PC-3 (cell line): Measurements from ENCODE around the gene ERBB4. TPM values are rescaled to one million over a fixed set of nuclear protein-coding genes. Genes with fewer than 3 reads are reported as not detected.

Experiments used
- ATAC-seq: fragments of 200-7000 bp; cut with Tn5 transposase; 2 replicates; pipeline ENCODE4 v1.9.1; 2020; ENCODE audit warnings: mild to moderate bottlenecking, moderate library complexity
- BruUV-seq: library from RNA; stranded (reverse); fragments of 400-500 nt; replicated peaks from 2 replicates; lab custom pipeline; 2021; lab: Mats Ljungman, UMichigan
- CTCF ChIA-PET: fragments of 300-600 bp; sonication (Branson Sonifier 250); formaldehyde crosslinking; loops from one replicate; lab custom pipeline; 2022; ENCODE audit warnings: antibody characterized with exemption; lab: Charles Lee
- POLR2A ChIA-PET: fragments of 300-600 bp; sonication (Branson Sonifier 250); formaldehyde crosslinking; loops from one replicate; lab custom pipeline; 2022; ENCODE audit warnings: antibody characterized with exemption; ENCODE audit not compliant: unreplicated experiment; lab: Charles Lee
- DNase-seq: peaks from one replicate; pipeline ENCODE4 v3.0.0-alpha.2; 2015
- H2AFZ ChIP-seq: fragments of 300-600 bp; sonication (generic); 2 replicates; pipeline ENCODE4 v1.6.0; 2016; ENCODE audit warnings: antibody characterized with exemption, low read length
- H3F3A ChIP-seq: fragments of 300-600 bp; sonication (generic); one replicate; pipeline ENCODE4 v1.6.0; 2017; ENCODE audit warnings: antibody characterized with exemption, low read length, control low read depth, mild to moderate bottlenecking; ENCODE audit not compliant: unreplicated experiment
- H3K27ac ChIP-seq: fragments of 300-600 bp; sonication (generic); 2 replicates; pipeline ENCODE4 v1.5.1; 2016; ENCODE audit warnings: mild to moderate bottlenecking, low read length
- H3K27me3 ChIP-seq: fragments of 300-600 bp; sonication (generic); 2 replicates; pipeline ENCODE4 v1.6.1; 2016; ENCODE audit warnings: low read length, mixed read lengths
- H3K36me3 ChIP-seq: fragments of 300-600 bp; sonication (generic); 2 replicates; pipeline ENCODE4 v1.6.1; 2016; ENCODE audit warnings: low read depth, mixed run types, low read length, mixed read lengths
- H3K4me1 ChIP-seq: fragments of 300-600 bp; sonication (generic); 2 replicates; pipeline ENCODE4 v1.5.1; 2016; ENCODE audit warnings: low read length; ENCODE audit not compliant: insufficient read depth
- H3K4me2 ChIP-seq: fragments of 300-600 bp; sonication (generic); 2 replicates; pipeline ENCODE4 v1.6.0; 2016; ENCODE audit warnings: low read length
- H3K4me3 ChIP-seq: fragments of 300-600 bp; sonication (generic); 2 replicates; pipeline ENCODE4 v1.5.1; 2016; ENCODE audit warnings: mild to moderate bottlenecking, low read length, mixed read lengths
- H3K79me2 ChIP-seq: fragments of 300-600 bp; sonication (generic); 2 replicates; pipeline ENCODE4 v1.6.1; 2017; ENCODE audit warnings: low read length, mixed read lengths
- H3K9ac ChIP-seq: fragments of 300-600 bp; sonication (generic); 2 replicates; pipeline ENCODE4 v1.6.0; 2016; ENCODE audit warnings: mild to moderate bottlenecking, low read length
- H3K9me2 ChIP-seq: fragments of 300-600 bp; sonication (generic); replicated peaks from 2 replicates; pipeline ENCODE4 v1.6.1; 2016; ENCODE audit warnings: mixed run types, low read length, mixed read lengths
- H3K9me3 ChIP-seq: fragments of 300-600 bp; sonication (generic); 2 replicates; pipeline ENCODE4 v1.6.1; 2016; ENCODE audit warnings: low read length, mixed read lengths
- H4K20me1 ChIP-seq: fragments of 300-600 bp; sonication (generic); 2 replicates; pipeline ENCODE4 v1.6.1; 2016; ENCODE audit warnings: low read length, mixed read lengths
- EZH2 ChIP-seq: fragments of 300-600 bp; sonication (generic); IDR thresholded peaks from one replicate; pipeline ENCODE4 v1.6.1; 2017; ENCODE audit warnings: antibody characterized with exemption, mild to moderate bottlenecking, low read length; ENCODE audit not compliant: unreplicated experiment
- EZH2phosphoT487 ChIP-seq: fragments of 300-600 bp; sonication (generic); IDR thresholded peaks from 2 replicates; pipeline ENCODE4 v1.6.1; 2018; ENCODE audit warnings: mild to moderate bottlenecking, antibody characterized with exemption, low read length, borderline replicate concordance
- intact Hi-C: fragments of 100-400 bp; cut with micrococcal nuclease; formaldehyde crosslinking; loops from 2 replicates; pipeline ENCODE4 v1.9.0; 2023
- total RNA-seq: library from RNA; depleted of rRNA; stranded (reverse); fragments of >200 nt; gene quantifications from 2 replicates; pipeline ENCODE4 v1.2.3, GENCODE V29; 2014
- TF ChIP-seq, protein P1 (sequence below): fragments of 300-600 bp; sonication (generic); conservative IDR thresholded peaks from 2 replicates; pipeline ENCODE4 v1.5.1; 2017; ENCODE audit warnings: antibody characterized with exemption, low read depth, mild to moderate bottlenecking, low read length

ERBB4 gene
- total RNA-seq, 1 experiment from 2014 or later = under 0.01 TPM

DNA sequence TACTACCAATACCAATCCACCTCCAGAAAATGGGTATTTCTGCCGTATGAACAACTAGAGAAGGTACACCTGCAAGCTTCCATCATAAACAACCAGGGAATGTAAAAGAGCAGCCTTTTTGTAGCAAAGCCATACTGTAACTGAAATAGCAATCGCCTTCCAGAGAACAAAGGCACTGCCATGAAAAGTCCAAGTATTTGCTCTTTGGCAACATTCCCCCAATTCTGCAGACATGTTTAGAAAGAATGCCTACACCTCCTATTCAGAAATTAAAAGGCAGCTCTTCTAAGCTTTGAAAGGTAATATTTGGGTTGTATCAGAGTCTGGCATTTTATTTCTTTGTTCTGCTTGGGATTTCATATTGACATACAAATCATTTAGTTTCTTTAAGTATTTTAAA, 487.7 kb downstream of the ERBB4 start:
- Histone ChIP-seq H3K4me2 (no peak overlapping the region), H3K27ac (no peak overlapping the region), H3K9me3 (peaks cover 9% of the 10 kb centered on the region; the same call in 1 of the 2 replicates), H3K4me1 (no peaks in the 10 kb centered on the region), H3K9ac (no peak overlapping the region), H3K27me3 (no peaks in the 10 kb centered on the region), H3F3A (no peaks in the 10 kb centered on the region), H3K36me3 (no peaks in the 10 kb centered on the region), H3K9me2 (no peaks in the 10 kb centered on the region), H3K79me2 (no peaks in the 10 kb centered on the region), H2AFZ (no peak overlapping the region), H3K4me3 (no peak overlapping the region), H4K20me1 (no peaks in the 10 kb centered on the region)
- CTCF ChIA-PET = no interaction called here
- no peak for DNase-seq
- ATAC-seq = no peak
- POLR2A ChIA-PET = no interaction called here
- TF ChIP-seq EZH2 = no peak
- TF ChIP-seq, protein P1, sequence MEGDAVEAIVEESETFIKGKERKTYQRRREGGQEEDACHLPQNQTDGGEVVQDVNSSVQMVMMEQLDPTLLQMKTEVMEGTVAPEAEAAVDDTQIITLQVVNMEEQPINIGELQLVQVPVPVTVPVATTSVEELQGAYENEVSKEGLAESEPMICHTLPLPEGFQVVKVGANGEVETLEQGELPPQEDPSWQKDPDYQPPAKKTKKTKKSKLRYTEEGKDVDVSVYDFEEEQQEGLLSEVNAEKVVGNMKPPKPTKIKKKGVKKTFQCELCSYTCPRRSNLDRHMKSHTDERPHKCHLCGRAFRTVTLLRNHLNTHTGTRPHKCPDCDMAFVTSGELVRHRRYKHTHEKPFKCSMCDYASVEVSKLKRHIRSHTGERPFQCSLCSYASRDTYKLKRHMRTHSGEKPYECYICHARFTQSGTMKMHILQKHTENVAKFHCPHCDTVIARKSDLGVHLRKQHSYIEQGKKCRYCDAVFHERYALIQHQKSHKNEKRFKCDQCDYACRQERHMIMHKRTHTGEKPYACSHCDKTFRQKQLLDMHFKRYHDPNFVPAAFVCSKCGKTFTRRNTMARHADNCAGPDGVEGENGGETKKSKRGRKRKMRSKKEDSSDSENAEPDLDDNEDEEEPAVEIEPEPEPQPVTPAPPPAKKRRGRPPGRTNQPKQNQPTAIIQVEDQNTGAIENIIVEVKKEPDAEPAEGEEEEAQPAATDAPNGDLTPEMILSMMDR = no peak
- no peak for TF ChIP-seq EZH2phosphoT487
- no TSS peak for BruUV-seq
- intact Hi-C loops = no loop called here

DNA sequence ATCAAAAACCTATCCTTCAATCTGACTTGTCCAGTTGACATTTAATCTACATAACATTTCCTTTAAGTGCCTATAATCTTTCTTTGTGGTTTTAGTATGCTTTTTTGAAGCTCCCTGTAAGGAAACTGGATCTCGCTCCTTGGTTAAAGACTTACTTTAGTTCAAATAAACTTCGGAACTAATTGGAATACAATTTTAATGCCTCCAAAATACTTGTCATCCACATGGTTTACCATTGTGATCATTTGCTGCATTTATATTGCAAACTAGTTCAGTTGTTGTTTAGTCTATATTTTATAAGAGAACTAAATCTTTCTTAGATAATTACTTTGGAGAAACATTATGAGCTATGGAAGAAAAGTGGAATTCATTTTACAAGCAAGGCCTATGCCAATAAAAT, 496.0 kb downstream of the ERBB4 start:
- H3K4me3 ChIP-seq = no peak overlapping the region
- no peaks in the 10 kb centered on the region for H3K9me2 ChIP-seq
- DNase-seq (no peak), ATAC-seq (no peak)
- BruUV-seq = no TSS peak
- no peak overlapping the region for H3K27ac ChIP-seq
- TF ChIP-seq EZH2phosphoT487 (no peak), EZH2 (no peak)
- TF ChIP-seq, protein P1 = no peak
- no peaks in the 10 kb centered on the region for H3K79me2 ChIP-seq
- ChIA-PET POLR2A (no interaction called here), CTCF (no interaction called here)
- no peaks in the 10 kb centered on the region for H3K4me1 ChIP-seq
- H3K36me3 ChIP-seq = no peaks in the 10 kb centered on the region
- intact Hi-C loops = no loop called here
- no peak overlapping the region for H3K4me2 ChIP-seq
- H3K9ac ChIP-seq = no peak overlapping the region
- no peaks in the 10 kb centered on the region for H3K9me3 ChIP-seq
- H3K27me3 ChIP-seq = no peaks in the 10 kb centered on the region
- no peaks in the 10 kb centered on the region for H3F3A ChIP-seq
- H2AFZ ChIP-seq = no peak overlapping the region
- H4K20me1 ChIP-seq = no peaks in the 10 kb centered on the region

DNA sequence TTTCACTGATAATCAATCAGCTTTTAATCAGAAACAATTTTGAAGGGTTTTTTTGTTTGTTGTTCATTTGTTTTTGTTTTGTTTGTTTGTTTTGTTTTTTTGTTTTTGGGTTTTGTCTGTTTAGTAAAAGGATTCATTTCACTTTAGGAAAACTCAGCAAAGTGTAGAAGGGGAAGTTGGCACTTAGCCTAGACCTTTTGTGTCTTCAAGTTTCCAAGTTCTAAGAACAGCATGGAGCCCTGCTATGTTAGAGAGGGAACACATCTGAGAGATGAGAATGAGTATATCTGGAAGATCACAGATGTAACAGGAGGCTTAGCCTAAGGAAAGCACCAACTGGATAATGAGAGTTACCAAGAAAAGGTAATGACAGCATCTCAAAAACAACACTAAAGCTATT, 501.5 kb downstream of the ERBB4 start:
- intact Hi-C loops = no loop called here
- ChIA-PET POLR2A (no interaction called here), CTCF (no interaction called here)
- Histone ChIP-seq H3K9me2 (no peaks in the 10 kb centered on the region), H4K20me1 (no peaks in the 10 kb centered on the region), H3K4me3 (no peak overlapping the region), H3K79me2 (no peaks in the 10 kb centered on the region), H3K4me2 (no peak overlapping the region), H3F3A (no peaks in the 10 kb centered on the region), H3K27me3 (no peaks in the 10 kb centered on the region; the same call in 1 of the 2 replicates), H3K27ac (no peak overlapping the region), H3K36me3 (no peaks in the 10 kb centered on the region), H3K4me1 (no peaks in the 10 kb centered on the region), H2AFZ (no peak overlapping the region), H3K9ac (no peak overlapping the region), H3K9me3 (no peaks in the 10 kb centered on the region)
- ATAC-seq = no peak
- TF ChIP-seq EZH2 (no peak), EZH2phosphoT487 (no peak)
- TF ChIP-seq, protein P1 = no peak
- BruUV-seq = no TSS peak
- DNase-seq = no peak
